Activated T-helper 1 cell treated with anti-CD3 and anti-CD28 coated beads, Interleukin-2, amount 50 U/mL, for 16 hours (primary cell): ENCODE measurements around the gene CTDSP1.

Experiments
- DNase-seq, 2 donors: peaks; one replicate each; pipeline ENCODE4 v3.0.0-alpha.2; 2020; ENCODE audit warnings: low read depth in 1 of 2, low spot score in 1 of 2

Gene CTDSP1

DNA sequence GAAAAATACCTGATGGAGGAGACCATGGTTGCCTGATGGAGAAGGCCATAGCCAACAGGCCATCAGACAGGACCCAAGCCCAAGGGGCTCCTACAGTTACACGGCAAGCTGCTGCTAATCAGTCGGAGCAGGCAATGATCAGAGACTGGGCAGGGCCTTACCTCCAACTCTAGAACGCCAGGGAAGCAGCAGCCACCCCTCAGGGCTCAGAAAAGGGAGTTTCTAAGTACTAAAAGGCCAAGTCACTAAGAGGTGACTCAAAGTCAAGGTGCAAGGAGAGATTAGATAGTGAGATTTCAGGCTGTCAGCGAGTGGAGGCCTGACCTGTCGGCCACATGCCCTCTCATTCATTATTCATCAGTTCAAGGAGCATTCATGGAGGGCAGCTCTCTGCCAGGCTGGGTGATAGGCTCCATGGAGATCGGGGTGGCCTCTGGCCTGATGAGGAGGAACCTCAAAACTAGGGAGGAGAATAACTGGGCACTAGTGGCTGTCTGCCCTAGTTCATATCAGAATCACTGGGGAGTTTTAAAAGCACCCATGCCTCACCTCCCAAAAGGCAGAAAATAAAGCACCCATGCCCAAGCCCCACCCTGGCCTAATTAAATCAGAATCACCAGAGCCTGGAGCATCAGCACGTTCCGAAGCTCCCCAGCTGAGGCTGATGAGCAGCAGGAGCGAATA lies 22.9 kb downstream of the CTDSP1 start:
- DNase-seq: no peak

DNA sequence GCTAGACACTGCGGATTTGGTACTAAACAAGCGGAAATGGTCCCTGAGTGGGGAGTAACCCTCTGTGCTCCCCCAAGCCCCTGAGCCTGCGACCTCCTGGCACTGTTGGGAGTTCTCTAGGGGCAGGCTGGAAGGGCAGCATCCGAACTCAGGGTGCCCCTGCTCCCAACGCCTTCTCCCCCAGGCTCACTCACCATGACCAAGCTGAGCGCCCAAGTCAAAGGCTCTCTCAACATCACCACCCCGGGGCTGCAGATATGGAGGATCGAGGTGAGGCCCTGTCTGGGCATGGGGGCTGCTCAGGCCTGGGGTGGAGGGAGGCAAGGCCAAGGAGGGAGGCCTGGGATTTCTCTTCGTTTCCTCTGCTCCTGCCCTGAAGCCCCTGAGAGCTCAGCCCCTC lies 23.9 kb downstream of the CTDSP1 start:
- no peak for DNase-seq

DNA sequence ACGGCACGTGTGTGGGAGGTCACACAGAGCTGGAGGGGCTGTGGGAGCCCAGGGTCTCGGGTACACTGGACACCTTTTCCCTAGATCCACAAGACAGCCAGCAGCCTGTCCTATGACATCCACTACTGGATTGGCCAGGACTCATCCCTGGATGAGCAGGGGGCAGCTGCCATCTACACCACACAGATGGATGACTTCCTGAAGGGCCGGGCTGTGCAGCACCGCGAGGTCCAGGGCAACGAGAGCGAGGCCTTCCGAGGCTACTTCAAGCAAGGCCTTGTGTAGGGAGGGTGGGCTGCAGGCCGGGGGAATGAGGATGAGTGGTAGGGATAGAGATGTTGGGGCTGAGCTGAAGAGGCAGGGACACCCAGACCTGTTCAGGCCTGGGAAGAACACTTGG lies 25.9 kb downstream of the CTDSP1 start:
- no peak for DNase-seq

DNA sequence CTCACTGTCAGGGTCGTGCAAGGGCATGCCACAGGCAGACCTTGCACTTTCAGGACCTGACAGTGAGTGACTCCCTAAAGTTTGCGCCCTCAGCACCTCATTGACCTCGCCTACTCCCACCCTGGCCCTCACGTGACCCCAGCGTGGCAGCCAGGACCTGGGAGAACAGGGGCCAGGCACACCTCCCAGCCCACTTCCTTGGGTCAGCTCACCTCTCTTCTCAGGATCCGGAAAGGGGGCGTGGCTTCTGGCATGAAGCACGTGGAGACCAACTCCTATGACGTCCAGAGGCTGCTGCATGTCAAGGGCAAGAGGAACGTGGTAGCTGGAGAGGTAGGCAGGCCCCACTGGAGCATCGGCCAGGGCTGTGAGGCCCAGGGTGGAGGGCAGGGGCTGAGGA lies 28.1 kb downstream of the CTDSP1 start:
- DNase-seq: no peak

DNA sequence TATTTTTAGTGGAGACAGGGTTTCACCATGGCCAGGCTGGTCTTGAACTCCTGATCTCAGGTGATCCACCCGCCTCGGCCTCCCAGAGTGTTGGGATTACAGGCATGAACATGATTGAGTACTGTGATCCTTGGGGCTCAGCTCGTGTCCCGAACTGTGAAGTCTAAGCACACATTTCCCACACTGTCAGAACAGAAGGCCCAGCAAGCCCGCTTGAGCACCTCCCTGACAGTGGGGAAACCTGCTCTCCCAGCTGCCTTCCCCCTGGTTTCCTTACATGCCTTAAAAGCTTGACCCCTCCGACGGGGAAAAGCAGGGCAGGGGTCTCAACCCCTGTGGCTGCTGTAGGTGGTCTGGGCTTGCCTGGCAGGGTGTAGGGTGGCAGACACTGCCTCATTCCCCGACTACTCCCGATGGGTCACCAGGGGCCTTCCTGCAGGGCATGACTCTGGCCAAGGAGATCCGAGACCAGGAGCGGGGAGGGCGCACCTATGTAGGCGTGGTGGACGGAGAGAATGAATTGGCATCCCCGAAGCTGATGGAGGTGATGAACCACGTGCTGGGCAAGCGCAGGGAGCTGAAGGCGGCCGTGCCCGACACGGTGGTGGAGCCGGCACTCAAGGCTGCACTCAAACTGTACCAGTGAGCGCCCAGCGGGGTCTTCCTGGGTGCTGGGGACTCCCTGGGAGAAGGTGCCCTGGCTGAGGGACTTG lies 29.3 kb downstream of the CTDSP1 start:
- DNase-seq: no peak

DNA sequence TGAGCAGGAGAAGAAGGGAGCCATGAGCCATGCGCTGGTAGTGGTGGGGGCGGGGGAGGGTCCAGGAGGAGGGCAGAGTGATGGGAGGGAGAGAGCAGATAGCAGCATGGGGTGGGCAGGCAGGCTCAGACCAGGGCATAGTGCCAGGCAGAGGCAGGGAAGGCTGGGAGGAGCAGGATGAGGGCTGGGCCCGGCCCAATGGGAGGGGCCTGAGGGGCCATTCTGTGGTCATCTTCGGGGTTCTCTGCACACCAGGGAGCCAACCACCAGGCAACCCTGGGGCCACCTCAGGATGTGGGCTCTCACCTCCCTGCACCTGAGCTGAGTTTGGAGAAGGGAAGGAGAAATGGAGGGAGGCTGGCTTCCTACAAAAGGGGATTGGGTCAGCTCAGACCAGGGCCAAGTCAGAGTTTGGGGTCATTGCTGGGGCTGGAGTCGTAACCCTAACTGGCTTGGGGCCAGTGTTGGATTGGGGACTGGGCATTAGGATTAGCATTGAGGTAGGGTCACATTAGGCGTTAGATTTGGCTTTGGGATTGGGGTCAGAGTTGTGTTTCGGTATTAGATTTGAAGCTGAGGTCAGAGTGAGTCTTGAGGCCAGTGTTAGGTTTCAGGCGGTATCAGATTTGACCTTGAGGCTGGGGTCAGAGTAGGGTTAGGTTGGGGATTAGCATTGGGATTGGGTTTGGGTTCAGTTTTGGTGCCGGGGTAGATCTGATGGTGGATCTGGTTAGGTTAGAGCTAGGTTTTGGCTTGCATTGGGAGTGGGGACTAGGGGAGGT lies 30.4 kb downstream of the CTDSP1 start:
- no peak for DNase-seq

DNA sequence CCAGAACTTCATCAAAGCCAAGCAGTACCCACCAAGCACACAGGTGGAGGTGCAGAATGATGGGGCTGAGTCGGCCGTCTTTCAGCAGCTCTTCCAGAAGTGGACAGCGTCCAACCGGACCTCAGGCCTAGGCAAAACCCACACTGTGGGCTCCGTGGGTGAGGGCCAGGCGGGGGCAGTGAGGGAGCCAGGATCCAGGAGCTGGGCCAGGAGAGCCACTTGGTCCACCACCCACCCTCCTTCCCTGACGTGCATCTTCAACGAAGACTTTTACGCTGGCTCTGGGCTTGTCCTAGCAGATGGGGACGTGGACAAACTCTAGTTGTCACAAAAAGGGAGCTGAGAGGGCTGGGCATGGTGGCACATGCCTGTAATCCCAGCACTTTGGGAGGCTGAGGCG lies 31.1 kb downstream of the CTDSP1 start:
- no peak for DNase-seq

DNA sequence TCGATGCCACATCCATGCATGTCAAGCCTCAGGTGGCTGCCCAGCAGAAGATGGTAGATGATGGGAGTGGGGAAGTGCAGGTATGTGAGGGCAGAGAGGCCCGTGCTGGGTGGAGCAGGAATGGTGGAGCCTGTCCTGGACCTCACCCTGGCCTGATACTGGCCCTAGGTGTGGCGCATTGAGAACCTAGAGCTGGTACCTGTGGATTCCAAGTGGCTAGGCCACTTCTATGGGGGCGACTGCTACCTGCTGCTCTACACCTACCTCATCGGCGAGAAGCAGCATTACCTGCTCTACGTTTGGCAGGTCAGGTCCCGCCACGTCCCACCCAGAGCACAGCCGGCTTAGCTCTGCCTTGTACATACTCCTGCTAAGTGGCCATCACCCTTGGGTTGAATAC lies 32.2 kb downstream of the CTDSP1 start:
- DNase-seq: no peak

DNA sequence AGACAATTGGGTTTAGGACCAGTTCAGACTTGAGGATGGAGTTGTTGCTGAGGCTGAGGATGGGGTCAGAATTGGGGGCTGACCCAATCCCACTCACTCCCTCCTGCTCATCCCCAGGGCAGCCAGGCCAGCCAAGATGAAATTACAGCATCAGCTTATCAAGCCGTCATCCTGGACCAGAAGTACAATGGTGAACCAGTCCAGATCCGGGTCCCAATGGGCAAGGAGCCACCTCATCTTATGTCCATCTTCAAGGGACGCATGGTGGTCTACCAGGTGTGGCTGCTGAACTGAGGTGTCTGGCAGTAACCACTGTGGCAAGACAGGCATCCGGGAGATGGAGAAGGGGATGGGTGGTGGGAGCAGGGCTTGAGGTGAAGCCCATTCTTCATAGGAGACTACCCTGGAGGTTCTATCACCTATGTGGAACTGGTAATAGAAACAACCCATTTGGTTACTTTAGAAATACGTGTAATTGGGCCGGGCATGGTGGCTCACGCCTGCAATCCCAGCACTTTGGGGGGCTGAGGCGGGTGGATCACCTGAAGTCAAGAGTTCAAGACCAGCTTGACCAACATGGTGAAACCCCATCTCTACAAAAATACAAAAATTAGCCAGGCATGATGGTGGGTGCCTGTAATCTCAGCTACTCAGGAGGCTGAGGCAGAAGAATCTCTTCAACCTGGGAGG lies 33.2 kb downstream of the CTDSP1 start:
- DNase-seq: no peak

DNA sequence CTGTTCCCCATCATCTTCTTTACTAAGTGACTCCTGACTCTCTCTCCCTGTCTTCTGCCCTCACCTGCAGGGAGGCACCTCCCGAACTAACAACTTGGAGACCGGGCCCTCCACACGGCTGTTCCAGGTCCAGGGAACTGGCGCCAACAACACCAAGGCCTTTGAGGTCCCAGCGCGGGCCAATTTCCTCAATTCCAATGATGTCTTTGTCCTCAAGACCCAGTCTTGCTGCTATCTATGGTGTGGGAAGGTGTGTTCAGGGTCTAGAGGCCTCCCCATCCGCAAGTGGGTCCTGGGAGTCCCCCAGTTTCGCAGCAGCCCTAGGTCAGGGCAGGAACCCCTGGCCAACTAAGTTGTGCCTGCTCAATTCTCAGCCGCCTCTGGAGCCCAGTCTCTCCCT lies 34.8 kb downstream of the CTDSP1 start:
- no peak for DNase-seq

DNA sequence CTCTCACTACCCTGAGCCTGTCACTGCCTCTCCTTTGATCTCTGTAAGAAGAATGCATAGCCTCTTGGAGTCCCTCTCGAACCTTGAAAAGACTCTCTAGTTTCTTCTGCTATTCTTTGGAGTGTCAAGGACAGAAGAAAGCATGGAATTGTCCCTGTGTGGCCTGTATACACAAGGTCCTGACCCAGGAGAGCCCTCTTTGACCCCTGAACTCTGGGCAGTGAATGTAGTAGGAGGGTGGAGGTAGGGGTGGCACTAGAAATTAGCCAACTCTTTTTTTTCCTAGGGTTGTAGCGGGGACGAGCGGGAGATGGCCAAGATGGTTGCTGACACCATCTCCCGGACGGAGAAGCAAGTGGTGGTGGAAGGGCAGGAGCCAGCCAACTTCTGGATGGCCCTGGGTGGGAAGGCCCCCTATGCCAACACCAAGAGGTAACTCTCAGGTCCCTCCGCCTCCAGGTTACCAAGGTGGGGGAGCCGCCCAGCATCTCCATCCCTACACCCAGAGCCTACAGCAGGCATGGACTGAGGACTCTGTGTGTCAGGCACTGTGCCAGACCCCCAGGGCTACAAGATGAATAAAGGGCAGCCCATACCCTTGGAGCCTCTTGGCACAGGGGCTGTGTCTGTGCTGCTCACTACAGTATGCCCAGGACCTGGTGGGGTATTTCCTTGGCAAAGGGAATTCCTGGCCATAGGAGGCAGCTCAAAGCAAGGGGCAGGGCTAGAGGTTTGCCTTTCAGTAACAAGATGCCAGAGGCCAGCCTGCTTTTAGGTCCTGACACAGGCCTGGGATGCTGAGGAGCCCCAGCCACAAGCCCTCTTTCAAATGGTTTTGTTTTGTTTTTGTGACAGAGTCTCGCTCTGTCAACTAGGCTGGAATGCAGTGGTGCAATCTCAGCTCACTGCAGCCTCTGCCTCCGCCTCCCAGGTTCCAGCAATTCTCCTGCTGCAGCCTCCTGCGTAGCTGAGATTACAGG lies 35.6 kb downstream of the CTDSP1 start:
- DNase-seq: no peak

DNA sequence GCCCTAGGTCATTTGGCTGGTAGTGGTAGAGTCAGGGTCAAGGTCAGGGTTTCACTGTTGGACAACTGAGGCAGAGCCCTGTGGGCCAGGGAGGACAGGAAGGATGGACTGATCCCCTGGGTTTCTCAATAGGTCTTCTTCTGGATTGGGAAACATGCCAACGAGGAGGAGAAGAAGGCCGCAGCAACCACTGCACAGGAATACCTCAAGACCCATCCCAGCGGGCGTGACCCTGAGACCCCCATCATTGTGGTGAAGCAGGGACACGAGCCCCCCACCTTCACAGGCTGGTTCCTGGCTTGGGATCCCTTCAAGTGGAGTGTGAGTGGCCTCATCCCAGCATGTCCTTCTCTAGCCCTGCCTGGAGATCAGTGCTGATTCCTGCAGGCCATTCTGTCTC lies 37.3 kb downstream of the CTDSP1 start:
- no peak for DNase-seq

DNA sequence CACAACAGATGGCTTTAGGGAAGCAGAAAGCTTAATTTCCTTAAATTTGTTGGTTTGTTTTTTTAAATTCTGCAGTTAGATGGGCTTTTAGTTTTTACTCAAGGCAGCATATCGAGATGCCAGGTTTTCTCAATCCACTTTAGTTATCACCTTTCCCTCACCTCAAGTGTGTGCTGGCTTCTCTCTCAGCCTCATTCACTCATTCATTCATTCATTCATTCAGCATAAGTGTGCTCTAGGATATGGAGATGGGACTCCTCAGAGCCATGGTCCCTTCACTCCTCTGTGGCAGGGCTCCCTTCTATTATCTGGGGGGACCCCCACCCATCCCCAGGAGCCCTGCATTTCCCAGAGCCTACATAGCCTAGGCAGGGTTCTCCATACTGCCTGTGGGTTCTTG lies 38.3 kb downstream of the CTDSP1 start:
- DNase-seq: no peak

DNA sequence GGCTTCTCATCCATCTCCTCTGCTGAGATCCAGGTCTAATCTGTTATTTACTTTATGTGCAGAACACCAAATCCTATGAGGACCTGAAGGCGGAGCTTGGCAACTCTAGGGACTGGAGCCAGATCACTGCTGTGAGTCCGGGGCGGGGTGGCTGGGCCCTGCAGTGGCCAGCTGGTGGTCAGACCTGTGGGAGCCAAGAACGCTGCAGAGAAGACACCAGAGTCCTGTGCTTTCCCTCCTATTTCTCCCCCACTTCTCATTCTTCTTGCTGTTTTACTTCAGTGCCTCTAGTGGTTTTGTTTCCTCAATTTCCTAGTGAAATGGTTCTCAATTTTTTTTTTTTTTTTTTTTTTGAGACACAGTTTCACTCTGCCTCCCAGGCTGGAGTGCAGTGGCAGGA lies 38.9 kb downstream of the CTDSP1 start:
- no peak for DNase-seq

DNA sequence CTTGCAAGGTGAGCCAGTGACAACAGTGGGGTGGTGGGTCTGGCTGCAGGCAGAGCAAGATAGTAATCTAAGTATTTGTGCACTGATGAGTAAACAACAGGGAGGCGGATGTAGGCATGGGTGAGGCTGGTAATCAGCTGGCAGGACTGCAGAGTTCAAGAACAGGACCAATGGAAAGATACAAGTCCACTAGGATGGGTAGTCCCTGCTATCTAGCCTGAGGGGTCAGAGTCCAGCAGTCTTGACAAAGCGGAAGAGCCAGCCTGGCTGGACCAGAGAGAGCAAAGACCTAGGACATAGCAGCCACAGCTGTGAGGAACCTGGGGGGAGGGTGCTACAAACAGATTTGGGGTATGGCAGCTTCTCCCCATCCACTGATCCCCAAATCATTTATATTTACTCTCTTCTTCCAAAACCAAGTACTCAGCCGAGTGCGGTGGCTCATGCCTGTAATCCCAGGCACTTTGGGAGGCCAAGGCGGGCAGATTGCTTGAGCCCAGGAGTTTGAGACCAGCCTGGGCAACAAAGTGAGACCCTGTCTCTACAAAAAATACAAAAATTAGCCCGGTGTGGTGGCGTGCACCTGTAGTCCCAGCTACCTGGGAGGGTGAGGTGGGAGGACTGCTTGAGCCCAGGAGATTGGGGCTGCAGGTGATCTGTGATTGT lies 45.2 kb downstream of the CTDSP1 start:
- no peak for DNase-seq

DNA sequence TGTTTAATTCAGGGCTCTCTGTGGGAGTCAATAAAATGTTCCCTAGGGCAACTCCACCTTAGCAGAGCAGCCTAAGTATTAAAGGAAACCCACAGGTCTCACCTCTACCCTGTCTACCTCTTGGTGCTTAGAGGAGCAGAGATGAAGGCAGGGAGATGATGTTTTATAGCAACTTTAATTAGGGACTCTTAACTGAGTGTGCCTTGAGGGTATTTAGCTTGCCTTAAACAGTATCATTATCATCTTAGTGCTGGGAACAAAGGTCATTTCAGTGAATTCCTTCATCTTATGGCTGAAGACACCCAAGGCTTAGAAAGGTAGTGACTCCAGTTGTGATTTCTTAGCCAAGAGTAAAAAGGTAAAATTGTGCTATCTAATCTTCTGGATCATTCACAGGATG lies 45.9 kb downstream of the CTDSP1 start:
- DNase-seq: no peak

DNA sequence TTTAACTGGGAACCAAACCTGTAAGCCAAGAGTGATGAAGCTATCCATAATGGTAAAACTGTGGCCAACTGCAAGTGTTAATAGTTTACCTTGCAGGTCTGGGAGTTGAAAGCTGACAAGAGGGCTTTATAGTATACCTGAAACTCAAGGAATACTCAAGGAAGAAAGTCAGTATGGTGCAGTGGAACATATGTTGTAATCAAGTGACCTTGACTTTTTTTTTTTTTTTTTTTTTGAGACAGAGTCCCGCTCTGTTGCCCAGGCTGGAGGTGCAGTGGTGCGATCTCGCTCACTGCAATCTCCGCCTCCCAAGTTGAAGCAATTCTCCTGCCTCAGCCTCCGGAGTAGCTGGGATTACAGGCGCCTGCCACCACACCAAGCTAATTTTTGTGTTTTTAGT lies 46.9 kb downstream of the CTDSP1 start:
- no peak for DNase-seq

DNA sequence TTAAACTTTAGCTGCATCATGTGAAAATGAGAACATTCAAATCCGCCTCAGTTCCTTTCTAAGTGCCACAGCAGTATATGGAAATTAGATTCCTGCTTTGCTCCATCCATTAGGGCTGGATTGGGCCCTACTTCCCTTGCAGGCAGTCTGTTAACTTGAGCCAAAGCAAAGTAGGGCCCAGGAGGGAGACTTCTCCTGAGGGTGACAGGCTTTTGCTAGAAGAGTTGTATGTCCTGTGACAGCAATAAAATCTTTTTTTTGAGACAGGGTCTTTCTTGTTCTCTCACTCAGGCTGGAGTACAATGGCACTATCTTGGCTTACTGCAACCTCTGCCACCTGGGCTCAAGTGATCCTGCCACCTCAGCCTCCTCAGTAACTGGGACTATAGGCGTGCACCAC lies 47.4 kb downstream of the CTDSP1 start:
- DNase-seq: no peak

DNA sequence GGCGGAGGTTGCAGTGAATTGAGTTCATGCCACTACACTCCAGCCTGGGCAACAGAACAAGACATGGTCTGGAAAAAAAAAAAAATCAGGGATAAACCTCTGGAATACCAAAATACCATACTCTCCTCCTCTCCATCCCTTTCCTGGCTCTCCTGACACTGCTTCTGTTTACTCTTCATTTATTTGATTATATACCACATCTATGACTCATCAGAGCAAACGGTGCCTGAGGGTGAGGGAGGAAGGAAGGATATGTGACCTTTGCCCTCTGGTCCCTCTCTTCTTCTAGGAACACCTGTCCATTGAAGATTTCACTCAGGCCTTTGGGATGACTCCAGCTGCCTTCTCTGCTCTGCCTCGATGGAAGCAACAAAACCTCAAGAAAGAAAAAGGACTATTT lies 49.3 kb downstream of the CTDSP1 start:
- no peak for DNase-seq

DNA sequence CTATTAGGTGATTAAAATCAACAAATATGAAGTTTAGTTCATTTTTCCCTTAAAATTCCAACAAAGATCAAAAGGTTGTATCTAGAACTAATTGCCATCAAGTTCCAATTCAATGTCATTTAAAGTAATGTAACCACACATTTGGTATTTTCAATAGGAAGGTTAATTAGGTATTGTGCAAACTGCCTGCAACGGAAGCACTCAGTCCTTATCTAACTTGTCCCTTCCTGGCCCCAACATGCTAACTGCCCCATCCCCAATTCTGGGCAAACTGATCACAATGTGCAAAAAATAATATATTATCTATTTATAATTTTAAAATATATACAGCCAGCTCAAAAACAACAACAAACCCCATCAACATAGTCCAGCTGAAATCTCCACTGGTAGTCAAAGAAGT lies 52.4 kb downstream of the CTDSP1 start:
- DNase-seq: no peak
